K562 (cell line): ENCODE measurements around the gene HNMT. TPM values are rescaled to one million over a fixed set of nuclear protein-coding genes. Genes with fewer than 3 reads are reported as not detected.

Experiments
- FOXM1 ChIP-seq, 2 experiments: fragments of 450-650 bp in 1 of 2; sonication (generic) in 1 of 2; formaldehyde crosslinking in 1 of 2; IDR thresholded peaks; 2 replicates each; pipeline versions ENCODE4 v1.6.1 to v1.9.0; 2017 to 2022; ENCODE audit warnings: low read depth in 2 of 2, mild to moderate bottlenecking in 2 of 2, missing genetic modification reagents in 1 of 2, moderate library complexity in 1 of 2
- GTF2A2 ChIP-seq: IDR thresholded peaks from 2 replicates; pipeline ENCODE4 v1.6.1; 2016; ENCODE audit warnings: mild to moderate bottlenecking, missing genetic modification characterization, missing compliant biosample characterization
- PHTF2 ChIP-seq: fragments of 250-450 bp; sonication (Bioruptor Pico); IDR thresholded peaks from 2 replicates; pipeline ENCODE4 v1.5.0; 2021; ENCODE audit warnings: mild to moderate bottlenecking
- PRMT5 ChIP-seq: sonication (generic); formaldehyde crosslinking; IDR thresholded peaks from 2 replicates; pipeline ENCODE4 v1.5.0; 2020; ENCODE audit warnings: missing genetic modification reagents
- PRPF4 ChIP-seq: fragments of 200-400 bp; formaldehyde crosslinking; IDR thresholded peaks from one replicate; pipeline ENCODE4 v1.6.1; 2017; ENCODE audit warnings: low read length, low read depth, mild to moderate bottlenecking; ENCODE audit not compliant: insufficient read depth, poor library complexity, severe bottlenecking
- ZNF395 ChIP-seq: fragments of 200-800 bp; sonication (Bioruptor generic); IDR thresholded peaks from 2 replicates; pipeline ENCODE4 v1.6.1; 2017; ENCODE audit warnings: missing genetic modification characterization, missing compliant biosample characterization
- ZNF518B ChIP-seq: fragments of 250-450 bp; sonication (Bioruptor Pico); IDR thresholded peaks from 2 replicates; pipeline ENCODE4 v1.5.0; 2021; ENCODE audit warnings: mild to moderate bottlenecking, moderate library complexity
- polyA plus RNA-seq, 8 experiments: library from polyadenylated mRNA; depleted of rRNA in 4 of 8; stranded (reverse) in 5 of 8; unstranded in 3 of 8; fragments of >200 nt; fragmentation: Nextera tagmentation in 2 of 8; fragmentation: Illumina TruSeq in 1 of 8; extraction: Ambion mirVana in 2 of 8; extraction: Trizol in 1 of 8; gene quantifications; 2 replicates each; pipeline versions ENCODE4 v1.2.1 to v1.2.3, GENCODE V29; 2011 to 2014; ENCODE audit warnings: inconsistent platforms in 1 of 8, missing spikeins in 1 of 8
- total RNA-seq, 7 experiments: library from RNA; depleted of rRNA in 6 of 7; stranded (reverse); fragments of >200 nt in 6 of 7; fragmentation: Illumina TruSeq in 2 of 7; extraction: Trizol in 2 of 7; gene quantifications; 2 replicates each; pipeline versions ENCODE4 v1.2.1 to v1.2.3, GENCODE V29; 2011 to 2021; ENCODE audit warnings: low replicate concordance in 1 of 7

HNMT gene
- total and polyA plus RNA-seq, 9 of the 15 experiments (the other 6 are each of a cell fraction or from before 2014, with no cell fraction given), result 3.1 to 10.9 (median 5.3) TPM

DNA sequence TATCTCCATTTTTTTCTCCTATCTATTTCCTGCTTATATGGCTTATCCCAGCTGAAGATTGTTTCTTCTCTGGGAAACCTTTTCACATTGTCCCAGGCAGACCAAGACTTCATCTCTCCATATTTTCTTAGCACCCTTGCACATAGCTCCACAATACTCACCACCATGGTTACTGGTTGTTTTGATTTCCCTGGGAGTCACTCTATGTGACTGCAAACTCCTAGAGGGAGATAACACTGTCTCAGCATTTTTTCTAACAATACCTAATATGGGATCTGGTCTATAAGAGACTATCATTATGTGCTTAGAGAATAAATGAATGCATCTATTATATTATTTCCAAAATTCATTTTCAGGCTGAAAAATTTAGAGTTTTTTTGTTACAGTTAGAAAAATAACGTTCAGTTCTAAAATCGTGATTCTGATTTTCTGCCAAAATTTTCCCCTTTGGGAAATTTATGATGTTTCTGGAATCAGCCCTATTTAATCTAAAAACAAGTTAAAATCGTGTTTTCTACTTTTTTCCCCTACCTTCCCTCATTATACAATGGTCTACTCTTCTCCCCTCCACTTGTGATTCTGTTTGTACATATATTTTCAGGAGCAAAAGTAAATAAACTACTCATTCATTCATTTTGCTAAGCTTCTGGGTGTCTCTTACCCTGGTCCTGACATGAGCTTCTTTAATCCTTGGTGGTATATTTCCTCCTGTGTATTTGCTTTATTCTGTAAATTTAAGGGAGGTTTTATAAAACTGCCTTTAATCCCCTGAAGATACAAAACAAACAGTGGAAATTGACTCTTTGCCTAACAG is 95.4 kb downstream of the HNMT start (continued):
- TF ChIP-seq ZNF395 (CRISPR knock-in tag) (no peak), PRPF4 (no peak), PHTF2 (CRISPR knock-in tag) (no peak), FOXM1 (IDR thresholded peaks at IDR 0.05; ENCODE audit: low read depth) (no peak), FOXM1 (CRISPR knock-in tag; IDR thresholded peaks at IDR 0.05; ENCODE audit: low read depth) (no peak), ZNF518B (CRISPR knock-in tag) (no peak), GTF2A2 (tag) (no peak), PRMT5 (CRISPR knock-in tag) (no peak)
